Sigmoid colon (tissue), 7 donors: Measurements from ENCODE around the gene KRTAP10-12. TPM values are rescaled to one million over a fixed set of nuclear protein-coding genes. Genes with fewer than 3 reads are reported as not detected.

ENCODE experiments used
- DNase-seq: peaks from one replicate; pipeline ENCODE4 v3.0.0-alpha.2; 2019
- H3K27ac ChIP-seq, 4 donors: fragments of 200-600 bp; sonication (generic); one replicate each; pipeline ENCODE4 v1.5.1; 2016 to 2019; ENCODE audit warnings: mild to moderate bottlenecking in 1 of 4
- H3K27me3 ChIP-seq, 3 donors: fragments of 200-600 bp; sonication (generic); one replicate each; pipeline ENCODE4 v1.5.1; 2019; ENCODE audit warnings: mild to moderate bottlenecking in 1 of 3
- H3K36me3 ChIP-seq, 4 donors: fragments of 200-600 bp; sonication (generic); one replicate each; pipeline ENCODE4 v1.5.1; 2016 to 2019
- H3K4me1 ChIP-seq, 4 donors: fragments of 200-600 bp; sonication (generic); one replicate each; pipeline ENCODE4 v1.5.1; 2017 to 2019
- H3K4me3 ChIP-seq, 4 donors: fragments of 200-600 bp; sonication (generic); one replicate each; pipeline ENCODE4 v1.5.1; 2017 to 2019; ENCODE audit warnings: mild to moderate bottlenecking in 2 of 4, moderate library complexity in 1 of 4
- H3K9me3 ChIP-seq, 4 donors: fragments of 200-600 bp in 3 of 4; sonication (generic) in 3 of 4; one replicate each; pipeline versions ENCODE4 v1.5.1 to v1.6.1; 2013 to 2019
- EP300 ChIP-seq, 4 donors: sonication (generic); formaldehyde crosslinking; IDR thresholded peaks; one replicate each; pipeline ENCODE4 v1.6.1; 2017; ENCODE audit warnings: antibody characterized with exemption in 4 of 4
- POLR2A ChIP-seq, 2 donors: fragments of 450-650 bp; IDR thresholded peaks; one replicate each; pipeline ENCODE4 v1.6.1; 2016; ENCODE audit warnings: antibody characterized with exemption in 2 of 2, mild to moderate bottlenecking in 2 of 2, moderate library complexity in 2 of 2
- POLR2AphosphoS5 ChIP-seq, 4 donors: sonication (generic); formaldehyde crosslinking; IDR thresholded peaks; one replicate each; pipeline ENCODE4 v1.6.1; 2017; ENCODE audit warnings: antibody characterized with exemption in 4 of 4
- WGBS, 2 donors: extraction: QIAGEN DNeasy Blood & Tissue Kit; methylation state at CpG; one replicate each; pipeline ENCODE4 v1.1.7; 2013; 5-methylcytosine and 5-hydroxymethylcytosine counted together
- intact Hi-C: fragments of 100-400 bp; cut with DNase I; formaldehyde crosslinking; loops from one replicate; pipeline ENCODE4 v1.15.1; 2023
- polyA plus RNA-seq, 3 donors: library from polyadenylated mRNA; stranded (reverse); fragments of 200-250 nt; gene quantifications; one replicate each; pipeline ENCODE4 v1.2.3, GENCODE V29; 2013
- total RNA-seq, 4 donors: library from RNA; depleted of rRNA; stranded (reverse); fragments of >200 nt; gene quantifications; one replicate each; pipeline ENCODE4 v1.1.0, GENCODE V29; 2016
- TF ChIP-seq, protein P1 (sequence below), 4 experiments: fragments of 450-650 bp in 3 of 4; fragments of 200-600 bp in 1 of 4; IDR thresholded peaks; one replicate each; pipeline ENCODE4 v1.5.1; 2016 to 2019; ENCODE audit warnings: antibody characterized with exemption in 4 of 4, mild to moderate bottlenecking in 3 of 4, moderate library complexity in 2 of 4
- donor health status: healthy with polysubstance abuse.
- donor health status: Bipolar disorder and iron deficiency.
- donor health status: healthy.

Gene KRTAP10-12
- total and polyA plus RNA-seq, 7 donors: not detected

DNA sequence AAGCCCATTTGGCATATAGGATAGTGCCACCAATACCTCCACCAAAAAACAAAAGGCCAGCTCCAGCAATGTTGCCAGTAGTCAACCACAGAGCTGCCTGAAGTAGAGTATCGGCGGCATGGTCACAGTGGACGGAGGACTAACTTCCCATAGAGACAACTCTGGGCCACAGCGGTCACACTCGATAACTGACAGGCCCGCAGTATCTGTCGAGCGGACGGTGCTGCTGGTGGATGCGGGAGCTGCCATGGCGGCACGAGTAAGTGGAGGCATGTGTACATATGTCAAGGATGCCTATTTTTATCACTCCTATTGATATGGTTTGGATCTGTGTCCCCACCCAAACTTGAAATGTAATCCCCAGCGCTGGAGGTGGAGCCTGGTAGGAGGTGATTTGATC, 19.1 kb upstream of the KRTAP10-12 start:
- intact Hi-C loops: no loop called here
- no peaks in the 10 kb centered on the region for H3K36me3 ChIP-seq
- peaks cover 0 to 5% (median 0%) of the 10 kb centered on the region in 3 donors for H3K27me3 ChIP-seq
- no peak for DNase-seq
- H3K4me3 ChIP-seq: no peak overlapping the region
- 90 to 95% methylated on average over 13 of the region's 13 CpGs for WGBS, 2 donors
- no peak overlapping the region for H3K27ac ChIP-seq
- no peaks in the 10 kb centered on the region for H3K4me1 ChIP-seq
- peaks cover 0 to 3% (median 0%) of the 10 kb centered on the region in 4 donors for H3K9me3 ChIP-seq
- TF ChIP-seq, protein P1, sequence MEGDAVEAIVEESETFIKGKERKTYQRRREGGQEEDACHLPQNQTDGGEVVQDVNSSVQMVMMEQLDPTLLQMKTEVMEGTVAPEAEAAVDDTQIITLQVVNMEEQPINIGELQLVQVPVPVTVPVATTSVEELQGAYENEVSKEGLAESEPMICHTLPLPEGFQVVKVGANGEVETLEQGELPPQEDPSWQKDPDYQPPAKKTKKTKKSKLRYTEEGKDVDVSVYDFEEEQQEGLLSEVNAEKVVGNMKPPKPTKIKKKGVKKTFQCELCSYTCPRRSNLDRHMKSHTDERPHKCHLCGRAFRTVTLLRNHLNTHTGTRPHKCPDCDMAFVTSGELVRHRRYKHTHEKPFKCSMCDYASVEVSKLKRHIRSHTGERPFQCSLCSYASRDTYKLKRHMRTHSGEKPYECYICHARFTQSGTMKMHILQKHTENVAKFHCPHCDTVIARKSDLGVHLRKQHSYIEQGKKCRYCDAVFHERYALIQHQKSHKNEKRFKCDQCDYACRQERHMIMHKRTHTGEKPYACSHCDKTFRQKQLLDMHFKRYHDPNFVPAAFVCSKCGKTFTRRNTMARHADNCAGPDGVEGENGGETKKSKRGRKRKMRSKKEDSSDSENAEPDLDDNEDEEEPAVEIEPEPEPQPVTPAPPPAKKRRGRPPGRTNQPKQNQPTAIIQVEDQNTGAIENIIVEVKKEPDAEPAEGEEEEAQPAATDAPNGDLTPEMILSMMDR (IDR thresholded peaks at IDR 0.05): no peak
- TF ChIP-seq EP300 (IDR thresholded peaks at IDR 0.05): no peak
- TF ChIP-seq POLR2AphosphoS5 (IDR thresholded peaks at IDR 0.05): no peak
- no peak for TF ChIP-seq POLR2A (IDR thresholded peaks at IDR 0.05)

DNA sequence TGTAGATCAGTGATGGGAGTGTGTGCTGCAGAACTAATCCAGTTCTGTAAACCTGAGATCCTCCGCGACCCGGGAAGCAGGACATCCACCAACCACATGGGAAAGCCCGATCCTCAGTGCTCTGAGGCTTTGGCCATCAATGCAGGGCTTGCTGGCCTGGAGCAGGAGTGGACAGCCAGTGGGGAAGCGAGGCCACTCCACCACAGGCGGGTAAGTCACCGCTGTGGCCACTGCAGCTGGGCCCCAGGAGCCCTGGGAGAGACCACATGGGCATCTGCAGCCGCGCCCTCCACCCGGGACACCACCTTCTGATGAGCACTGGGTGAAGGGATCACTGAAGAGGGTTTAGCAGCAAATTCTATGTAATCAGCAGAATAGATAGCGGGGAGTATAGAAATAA, 15.8 kb upstream of the KRTAP10-12 start:
- H3K36me3 ChIP-seq: no peaks in the 10 kb centered on the region
- TF ChIP-seq EP300 (IDR thresholded peaks at IDR 0.05) (no peak), POLR2AphosphoS5 (IDR thresholded peaks at IDR 0.05) (no peak), POLR2A (IDR thresholded peaks at IDR 0.05) (no peak)
- TF ChIP-seq, protein P1 (IDR thresholded peaks at IDR 0.05): no peak
- H3K4me1 ChIP-seq: no peaks in the 10 kb centered on the region
- peaks cover 0 to 11% (median 0%) of the 10 kb centered on the region in 3 donors for H3K27me3 ChIP-seq
- intact Hi-C loops: no loop called here
- no peaks in the 10 kb centered on the region for H3K9me3 ChIP-seq
- H3K27ac ChIP-seq: no peak overlapping the region
- H3K4me3 ChIP-seq: no peak overlapping the region
- 70 to 78% methylated on average over 11 of the region's 11 CpGs for WGBS, 2 donors
- DNase-seq: no peak

DNA sequence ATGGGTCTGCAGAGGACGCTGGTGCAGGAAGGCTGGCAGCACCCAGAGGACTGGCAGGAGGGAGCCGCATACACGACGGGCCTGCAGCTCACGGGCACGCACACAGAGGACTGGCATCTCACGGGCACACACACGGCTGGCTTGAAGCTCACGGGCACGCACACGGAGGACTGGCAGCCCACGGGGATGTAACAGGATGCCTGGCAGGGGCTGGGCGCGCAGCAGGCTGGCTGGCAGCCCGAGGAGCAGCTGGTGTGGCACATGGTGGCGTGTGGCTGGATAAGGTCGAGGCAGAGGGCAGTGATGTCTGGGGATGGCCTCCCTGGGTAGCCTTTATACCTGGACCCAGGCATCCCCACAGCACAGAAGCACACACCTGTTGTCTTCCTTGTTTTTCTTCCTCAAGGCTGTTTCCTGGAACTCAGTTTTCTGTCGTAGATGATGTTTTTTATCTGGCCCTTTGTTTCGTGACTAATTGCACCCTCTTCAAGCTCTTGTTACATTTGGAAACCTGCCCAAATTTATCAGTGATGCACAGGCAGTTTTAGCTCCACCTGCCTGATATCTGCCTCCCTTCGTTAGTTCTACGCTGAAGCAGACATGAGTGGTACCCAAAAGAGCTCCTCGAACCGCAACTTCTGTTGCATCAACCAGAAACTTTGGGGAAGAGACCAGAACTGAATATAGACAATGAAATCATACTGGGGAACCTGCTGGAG, 15.0 kb upstream of the KRTAP10-12 start, which contains the start of gene KRTAP12-1:
KRTAP12-1 (minus strand) TSS at position 303 of the 719 bp plus-strand sequence; CDS start at position 263, 40 bp downstream.
- WGBS, 2 donors: 73 to 78% methylated on average over 23 of the region's 23 CpGs
- intact Hi-C loops: no loop called here
- H3K4me1 ChIP-seq: no peaks in the 10 kb centered on the region
- no peak within 1 kb of the TSS for H3K27ac ChIP-seq
- no peaks in the 10 kb centered on the region for H3K9me3 ChIP-seq
- H3K4me3 ChIP-seq: no peak within 1 kb of the TSS
- no peak for TF ChIP-seq POLR2AphosphoS5 (IDR thresholded peaks at IDR 0.05)
- TF ChIP-seq, protein P1 (IDR thresholded peaks at IDR 0.05): no peak
- TF ChIP-seq EP300 (IDR thresholded peaks at IDR 0.05): no peak
- no peak for TF ChIP-seq POLR2A (IDR thresholded peaks at IDR 0.05)
- no peak for DNase-seq
- H3K36me3 ChIP-seq: no peaks in the 10 kb centered on the region
- H3K27me3 ChIP-seq: peaks cover 0 to 19% (median 5%) of the 10 kb centered on the region in 3 donors

DNA sequence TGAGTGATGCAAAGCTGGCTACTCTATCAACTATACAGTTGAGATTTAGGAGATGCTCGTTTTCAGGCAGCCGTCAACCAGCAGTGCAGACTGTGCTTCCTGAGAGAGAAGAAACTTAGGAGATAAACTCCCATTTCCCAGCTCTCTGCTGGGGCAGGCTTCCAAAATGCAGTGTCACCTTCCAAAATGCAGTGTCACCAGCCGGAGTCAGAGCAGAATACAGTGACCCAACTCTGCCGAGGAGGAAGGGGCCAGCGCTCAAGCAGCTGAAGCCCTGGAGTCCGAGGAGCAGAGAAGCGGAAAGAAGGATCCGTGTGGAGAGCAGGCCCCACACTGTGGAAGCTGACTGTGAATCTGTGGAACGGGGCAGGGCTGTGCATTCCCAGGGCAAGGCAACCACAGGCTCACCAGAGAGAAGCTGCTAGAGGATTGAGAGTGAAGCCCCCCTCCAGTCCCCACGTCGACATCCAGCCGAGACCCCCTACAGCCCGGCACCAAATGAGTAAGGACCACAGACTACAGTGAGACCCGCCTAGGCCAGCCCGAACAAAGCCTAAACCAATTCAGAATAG, 14.3 kb upstream of the KRTAP10-12 start:
- intact Hi-C loops: no loop called here
- H3K27me3 ChIP-seq: peaks cover 0 to 26% (median 8%) of the 10 kb centered on the region in 3 donors
- H3K9me3 ChIP-seq: no peaks in the 10 kb centered on the region
- H3K4me1 ChIP-seq: no peaks in the 10 kb centered on the region
- WGBS, 2 donors: 80 to 81% methylated on average over 15 of the region's 15 CpGs
- H3K36me3 ChIP-seq: no peaks in the 10 kb centered on the region
- no peak overlapping the region for H3K4me3 ChIP-seq
- H3K27ac ChIP-seq: no peak overlapping the region
- TF ChIP-seq POLR2AphosphoS5 (IDR thresholded peaks at IDR 0.05) (no peak), EP300 (IDR thresholded peaks at IDR 0.05) (no peak), POLR2A (IDR thresholded peaks at IDR 0.05) (no peak)
- TF ChIP-seq, protein P1 (IDR thresholded peaks at IDR 0.05): no peak
- DNase-seq: no peak
